ENCODE measurements around the gene NAA15.
"Not testable (repeated sequence)": the region's sequence is repeated elsewhere in the genome, so short reads cannot be mapped to it uniquely, and the experiment has no call there.

Gene NAA15

GRCh38 chr4:139464512-139464911 lies 163.2 kb downstream of the NAA15 start:
- H3K4me3 ChIP-seq (ENCODE audit: low read depth, low read length); H3K36me3 ChIP-seq (ENCODE audit: control insufficient read depth in 2 of 2, insufficient read depth in 1 of 2, low read length in 2 of 2); POLR2A ChIA-PET; H3K4me1 ChIP-seq (ENCODE audit: control insufficient read depth, insufficient read depth, low read length); CTCF ChIA-PET; H3K9me3 ChIP-seq (ENCODE audit: control insufficient read depth, insufficient read depth, low read depth, low read length); H3K27ac ChIP-seq (ENCODE audit: extremely low read depth, low read depth, low read length): not testable (repeated sequence)
- peak; percentile 95 for TF ChIP-seq ZNF146 (tag by site-specific recombination; IDR thresholded peaks at IDR 0.05)
- TF ChIP-seq, protein P1, sequence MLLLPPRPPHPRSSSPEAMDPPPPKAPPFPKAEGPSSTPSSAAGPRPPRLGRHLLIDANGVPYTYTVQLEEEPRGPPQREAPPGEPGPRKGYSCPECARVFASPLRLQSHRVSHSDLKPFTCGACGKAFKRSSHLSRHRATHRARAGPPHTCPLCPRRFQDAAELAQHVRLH (tag by site-specific recombination; IDR thresholded peaks at IDR 0.05) = peak; percentile 59; the same call in 1 of the 2 replicates

DNA sequence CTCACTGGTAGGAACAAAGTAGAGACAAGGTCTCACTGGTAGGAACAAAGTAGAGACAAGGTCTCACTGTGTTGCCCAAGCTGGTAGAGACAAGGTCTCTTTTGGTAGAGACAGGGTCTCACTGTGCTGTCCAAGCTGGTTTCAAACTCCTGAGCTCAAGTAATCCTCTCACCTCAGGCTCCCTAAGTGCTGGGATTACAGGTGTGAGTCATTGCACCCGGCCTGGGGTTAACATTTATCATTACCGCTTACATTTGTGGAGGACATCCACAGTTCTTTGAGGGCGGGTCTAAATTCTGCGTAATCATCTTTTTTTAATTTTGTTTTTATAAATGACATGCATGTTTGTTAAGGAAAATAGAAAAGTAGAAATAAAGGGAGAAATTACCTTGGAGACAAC lies 164.6 kb downstream of the NAA15 start:
- ChIA-PET POLR2A (no interaction called here), CTCF (no interaction called here)
- TF ChIP-seq SETDB1 (IDR thresholded peaks at IDR 0.05; ENCODE audit: insufficient read length, low read length) (no peak), ZNF555 (tag by site-specific recombination; conservative IDR thresholded peaks at IDR 0.05) (no peak), ZNF785 (tag by site-specific recombination; IDR thresholded peaks at IDR 0.05) (no peak)
- H3K36me3 ChIP-seq (ENCODE audit: control insufficient read depth in 2 of 2, insufficient read depth in 1 of 2, low read length in 2 of 2) = peaks cover 0 to 2% of the 10 kb centered on the region in 2 experiments; a peak in 1 of 3 replicates
- no peaks in the 10 kb centered on the region for H3K4me1 ChIP-seq (ENCODE audit: control insufficient read depth, insufficient read depth, low read length)
- H3K27ac ChIP-seq (ENCODE audit: extremely low read depth, low read depth, low read length) = no peak overlapping the region
- no peak overlapping the region for H3K4me3 ChIP-seq (ENCODE audit: low read depth, low read length)
- no peaks in the 10 kb centered on the region for H3K9me3 ChIP-seq (ENCODE audit: control insufficient read depth, insufficient read depth, low read depth, low read length)

DNA sequence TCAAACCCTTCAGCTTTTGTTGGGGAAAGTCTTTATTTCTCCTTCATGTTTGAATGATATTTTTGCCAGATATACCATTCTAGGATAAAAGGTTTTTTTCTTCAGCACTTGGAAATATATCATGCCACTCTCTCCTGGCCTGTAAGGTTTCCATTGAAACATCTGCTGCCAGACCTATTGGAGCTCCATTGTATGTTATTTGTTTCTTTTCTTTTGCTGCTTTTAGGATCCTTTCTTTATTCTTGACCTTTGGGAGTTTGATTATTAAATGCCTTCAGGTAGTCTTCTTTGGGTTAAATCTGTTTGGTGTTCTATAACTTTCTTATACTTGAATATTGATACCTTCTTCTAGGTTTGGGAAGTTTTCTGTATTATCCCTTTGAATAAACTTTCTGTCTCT lies 167.5 kb downstream of the NAA15 start:
- H3K36me3 ChIP-seq (ENCODE audit: control insufficient read depth in 2 of 2, insufficient read depth in 1 of 2, low read length in 2 of 2) = peaks cover 0 to 15% of the 10 kb centered on the region in 2 experiments; a peak in 1 of 3 replicates
- H3K9me3 ChIP-seq (ENCODE audit: control insufficient read depth, insufficient read depth, low read depth, low read length); H3K27ac ChIP-seq (ENCODE audit: extremely low read depth, low read depth, low read length); POLR2A ChIA-PET; H3K4me3 ChIP-seq (ENCODE audit: low read depth, low read length); H3K4me1 ChIP-seq (ENCODE audit: control insufficient read depth, insufficient read depth, low read length): not testable (repeated sequence)
- CTCF ChIA-PET = interaction anchor here (0.6 kb wide), 1 partner anchor 137 kb away, joined by 3 read pairs; no protein-coding TSS in a partner anchor
- TF ChIP-seq ZNF791 (tag by site-specific recombination; IDR thresholded peaks at IDR 0.05) = peak; percentile 99

- no peak overlapping the region for H3K27ac ChIP-seq (ENCODE audit: extremely low read depth, low read depth, low read length)
- POLR2A ChIA-PET = no interaction called here
- CTCF ChIA-PET = interaction anchor here (0.6 kb wide), 2 partner anchors 122 to 137 kb away, joined by 3 read pairs; no protein-coding TSS in a partner anchor
- H3K4me3 ChIP-seq (ENCODE audit: low read depth, low read length) = no peak overlapping the region
- H3K9me3 ChIP-seq (ENCODE audit: control insufficient read depth, insufficient read depth, low read depth, low read length) = no peaks in the 10 kb centered on the region
- H3K36me3 ChIP-seq (ENCODE audit: control insufficient read depth in 2 of 2, insufficient read depth in 1 of 2, low read length in 2 of 2) = peaks cover 0 to 15% of the 10 kb centered on the region in 2 experiments; a peak in 1 of 3 replicates
- H3K4me1 ChIP-seq (ENCODE audit: control insufficient read depth, insufficient read depth, low read length) = no peaks in the 10 kb centered on the region
- TF ChIP-seq ZNF792 (tag by site-specific recombination; IDR thresholded peaks at IDR 0.05) (no peak), ZNF138 (tag by site-specific recombination; IDR thresholded peaks at IDR 0.05; ENCODE audit: borderline replicate concordance) (no peak), ZNF623 (tag by site-specific recombination; IDR thresholded peaks at IDR 0.05) (no peak), ZNF658 (tag by site-specific recombination; IDR thresholded peaks at IDR 0.05) (no peak), ZNF114 (tag by site-specific recombination; IDR thresholded peaks at IDR 0.05) (no peak), ZXDB (tag by site-specific recombination; IDR thresholded peaks at IDR 0.05) (no peak), ZNF624 (tag by site-specific recombination; IDR thresholded peaks at IDR 0.05) (no peak), ZNF221 (tag by site-specific recombination; IDR thresholded peaks at IDR 0.05; ENCODE audit: borderline replicate concordance) (no peak), ZNF426 (tag by site-specific recombination; IDR thresholded peaks at IDR 0.05) (no peak), KLF16 (tag by site-specific recombination; IDR thresholded peaks at IDR 0.05) (no peak), ZNF133 (tag by site-specific recombination; IDR thresholded peaks at IDR 0.05) (no peak), KLF10 (tag by site-specific recombination; IDR thresholded peaks at IDR 0.05) (no peak), ZNF585B (tag by site-specific recombination; IDR thresholded peaks at IDR 0.05) (no peak), KLF7 (tag by site-specific recombination; IDR thresholded peaks at IDR 0.05; ENCODE audit: borderline replicate concordance) (no peak), TCF7L2 (IDR thresholded peaks at IDR 0.05; ENCODE audit: borderline replicate concordance, low read depth, low read length) (no peak), ZNF292 (tag by site-specific recombination; IDR thresholded peaks at IDR 0.05; ENCODE audit: borderline replicate concordance, low read depth) (no peak), ZNF596 (tag by site-specific recombination; IDR thresholded peaks at IDR 0.05) (no peak)
- TF ChIP-seq, protein P2, sequence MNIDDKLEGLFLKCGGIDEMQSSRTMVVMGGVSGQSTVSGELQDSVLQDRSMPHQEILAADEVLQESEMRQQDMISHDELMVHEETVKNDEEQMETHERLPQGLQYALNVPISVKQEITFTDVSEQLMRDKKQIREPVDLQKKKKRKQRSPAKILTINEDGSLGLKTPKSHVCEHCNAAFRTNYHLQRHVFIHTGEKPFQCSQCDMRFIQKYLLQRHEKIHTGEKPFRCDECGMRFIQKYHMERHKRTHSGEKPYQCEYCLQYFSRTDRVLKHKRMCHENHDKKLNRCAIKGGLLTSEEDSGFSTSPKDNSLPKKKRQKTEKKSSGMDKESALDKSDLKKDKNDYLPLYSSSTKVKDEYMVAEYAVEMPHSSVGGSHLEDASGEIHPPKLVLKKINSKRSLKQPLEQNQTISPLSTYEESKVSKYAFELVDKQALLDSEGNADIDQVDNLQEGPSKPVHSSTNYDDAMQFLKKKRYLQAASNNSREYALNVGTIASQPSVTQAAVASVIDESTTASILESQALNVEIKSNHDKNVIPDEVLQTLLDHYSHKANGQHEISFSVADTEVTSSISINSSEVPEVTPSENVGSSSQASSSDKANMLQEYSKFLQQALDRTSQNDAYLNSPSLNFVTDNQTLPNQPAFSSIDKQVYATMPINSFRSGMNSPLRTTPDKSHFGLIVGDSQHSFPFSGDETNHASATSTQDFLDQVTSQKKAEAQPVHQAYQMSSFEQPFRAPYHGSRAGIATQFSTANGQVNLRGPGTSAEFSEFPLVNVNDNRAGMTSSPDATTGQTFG (tag by site-specific recombination; IDR thresholded peaks at IDR 0.05; ENCODE audit: borderline replicate concordance) = no peak
- TF ChIP-seq, protein P3, sequence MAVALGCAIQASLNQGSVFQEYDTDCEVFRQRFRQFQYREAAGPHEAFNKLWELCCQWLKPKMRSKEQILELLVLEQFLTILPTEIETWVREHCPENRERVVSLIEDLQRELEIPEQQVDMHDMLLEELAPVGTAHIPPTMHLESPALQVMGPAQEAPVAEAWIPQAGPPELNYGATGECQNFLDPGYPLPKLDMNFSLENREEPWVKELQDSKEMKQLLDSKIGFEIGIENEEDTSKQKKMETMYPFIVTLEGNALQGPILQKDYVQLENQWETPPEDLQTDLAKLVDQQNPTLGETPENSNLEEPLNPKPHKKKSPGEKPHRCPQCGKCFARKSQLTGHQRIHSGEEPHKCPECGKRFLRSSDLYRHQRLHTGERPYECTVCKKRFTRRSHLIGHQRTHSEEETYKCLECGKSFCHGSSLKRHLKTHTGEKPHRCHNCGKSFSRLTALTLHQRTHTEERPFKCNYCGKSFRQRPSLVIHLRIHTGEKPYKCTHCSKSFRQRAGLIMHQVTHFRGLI (tag by site-specific recombination; IDR thresholded peaks at IDR 0.05) = no peak
Measured at GRCh38 chr4:139469216-139469615, 167.9 kb downstream of the NAA15 start.
